DMS53 treated with DMSO at 0.1 percent for 48 hours (cell line): ENCODE data around the gene C1QTNF9.
"Not testable (repeated sequence)": the region's sequence is repeated elsewhere in the genome, so short reads cannot be mapped to it uniquely, and the experiment has no call there.

Experiments used
- DNase-seq: peaks from one replicate; lab custom pipeline; 2025; ENCODE audit not compliant: unreplicated experiment; lab: John Stamatoyannopoulos, UW

The C1QTNF9 gene

GRCh38 chr13:24281188-24282008 is 28.0 kb upstream of the C1QTNF9 start:
- no peak for DNase-seq

DNA sequence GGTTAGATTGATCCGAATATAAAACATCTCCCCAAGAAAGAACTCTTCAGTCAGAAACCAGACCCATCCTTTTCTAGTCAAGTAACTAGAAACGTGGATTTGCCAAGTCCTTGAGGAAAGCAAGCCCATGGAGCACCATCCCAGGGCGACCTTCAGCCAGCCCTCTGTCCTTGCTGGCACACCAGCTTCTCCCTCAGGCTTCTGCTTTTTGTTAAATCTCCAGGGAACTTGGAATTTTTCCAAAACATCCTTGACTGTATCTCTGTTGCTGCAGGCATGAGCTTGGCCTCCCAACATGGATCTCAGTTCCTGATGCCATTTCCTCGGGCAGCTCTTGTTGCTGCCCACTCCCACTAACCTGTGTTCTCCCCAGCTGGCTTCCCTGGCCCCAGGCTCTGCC is 27.1 kb upstream of the C1QTNF9 start:
- DNase-seq, result no peak

DNA sequence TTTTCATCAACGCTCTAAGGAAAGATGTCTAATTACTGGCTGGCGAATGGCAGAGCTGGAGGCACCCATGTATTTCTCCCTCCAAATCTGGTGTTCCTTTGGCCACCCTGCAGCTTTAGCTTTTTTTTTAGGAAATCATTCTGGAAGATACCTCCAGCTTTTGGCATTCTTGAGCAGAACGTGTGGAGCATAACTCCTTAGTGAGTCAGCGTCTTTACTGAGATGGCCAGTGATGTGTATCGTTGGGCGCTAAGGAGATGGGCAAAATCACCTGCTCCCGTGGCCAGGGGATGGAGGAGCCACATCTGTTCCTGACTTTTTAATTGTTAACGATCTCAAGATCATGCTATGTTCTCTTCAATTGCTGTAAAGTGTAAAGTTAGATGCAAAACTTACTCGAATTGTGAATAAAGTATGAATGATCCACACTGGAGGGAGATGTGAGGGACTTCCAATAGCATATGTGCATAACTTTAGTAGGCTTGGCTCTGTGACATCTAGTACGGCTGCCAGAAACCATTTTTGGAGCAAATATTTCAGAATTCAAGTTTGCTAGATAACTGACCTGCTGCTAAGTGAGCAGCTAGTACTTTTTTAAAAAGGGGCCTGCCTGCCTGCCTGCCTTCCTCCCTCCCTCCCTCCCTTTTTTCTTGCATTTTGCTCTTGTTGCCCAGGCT is 24.4 kb upstream of the C1QTNF9 start:
- no peak for DNase-seq

DNA sequence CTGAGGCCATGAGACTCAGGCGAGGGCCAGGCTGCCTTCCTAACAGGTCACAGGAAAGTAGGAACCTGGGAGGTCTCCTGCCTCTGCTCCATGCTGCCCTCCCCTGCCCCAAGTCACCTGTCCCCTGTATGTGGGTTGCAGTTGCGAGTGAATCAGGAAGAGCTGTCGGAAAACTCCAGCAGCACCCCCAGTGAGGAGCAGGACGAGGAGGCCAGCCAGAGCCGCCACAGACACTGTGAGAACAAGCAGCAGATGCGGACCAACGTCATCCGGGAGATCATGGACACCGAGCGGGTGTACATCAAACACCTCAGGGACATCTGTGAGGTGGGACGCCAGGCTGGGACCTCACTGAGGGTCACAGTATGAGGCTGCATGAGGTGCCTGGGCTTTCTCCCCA is 22.8 kb upstream of the C1QTNF9 start:
- no peak for DNase-seq

- no peak for DNase-seq
Measured at GRCh38 chr13:24287748-24288287, 21.6 kb upstream of the C1QTNF9 start.

DNA sequence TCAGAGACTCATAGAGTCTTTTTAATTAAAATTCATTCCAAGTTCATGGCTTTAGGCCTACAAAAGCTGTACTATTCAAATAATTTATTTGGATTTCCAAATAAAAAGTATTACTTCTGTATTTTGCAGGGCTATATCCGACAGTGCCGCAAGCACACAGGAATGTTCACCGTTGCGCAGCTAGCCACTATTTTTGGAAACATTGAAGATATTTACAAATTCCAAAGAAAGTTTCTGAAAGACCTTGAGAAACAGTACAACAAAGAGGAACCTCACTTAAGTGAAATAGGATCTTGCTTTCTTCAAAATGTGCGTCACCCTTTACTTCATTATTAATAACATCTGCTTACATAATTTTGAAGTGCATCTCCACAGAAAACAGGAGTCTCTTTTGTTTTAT is 20.5 kb upstream of the C1QTNF9 start:
- DNase-seq, result no peak

DNA sequence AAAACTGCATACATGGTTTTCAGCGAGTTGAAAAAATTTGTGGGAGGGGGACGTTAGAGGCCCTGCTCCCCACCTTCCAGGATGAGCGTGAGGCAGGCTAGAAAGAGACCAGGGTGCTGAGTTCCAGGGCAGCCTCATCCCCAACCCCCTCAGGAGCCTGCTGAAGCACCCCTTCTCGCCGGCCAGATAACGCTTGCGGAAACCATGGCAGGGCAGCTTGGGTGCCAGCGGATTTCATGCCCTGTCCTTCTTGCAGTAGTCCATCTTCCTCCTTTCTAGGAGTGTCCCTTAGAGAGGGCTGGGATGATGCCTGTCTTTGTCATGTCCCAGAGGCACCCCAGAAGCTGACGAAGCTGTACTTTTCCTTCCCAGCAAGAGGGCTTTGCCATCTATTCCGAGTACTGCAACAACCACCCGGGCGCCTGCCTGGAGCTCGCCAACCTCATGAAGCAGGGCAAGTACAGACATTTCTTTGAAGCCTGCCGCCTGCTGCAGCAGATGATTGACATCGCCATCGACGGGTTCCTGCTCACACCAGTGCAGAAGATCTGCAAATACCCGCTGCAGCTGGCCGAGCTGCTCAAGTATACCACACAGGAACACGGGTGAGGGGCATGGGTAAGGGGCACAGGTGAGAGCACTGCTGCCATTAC is 19.0 kb upstream of the C1QTNF9 start:
- no peak for DNase-seq

DNA sequence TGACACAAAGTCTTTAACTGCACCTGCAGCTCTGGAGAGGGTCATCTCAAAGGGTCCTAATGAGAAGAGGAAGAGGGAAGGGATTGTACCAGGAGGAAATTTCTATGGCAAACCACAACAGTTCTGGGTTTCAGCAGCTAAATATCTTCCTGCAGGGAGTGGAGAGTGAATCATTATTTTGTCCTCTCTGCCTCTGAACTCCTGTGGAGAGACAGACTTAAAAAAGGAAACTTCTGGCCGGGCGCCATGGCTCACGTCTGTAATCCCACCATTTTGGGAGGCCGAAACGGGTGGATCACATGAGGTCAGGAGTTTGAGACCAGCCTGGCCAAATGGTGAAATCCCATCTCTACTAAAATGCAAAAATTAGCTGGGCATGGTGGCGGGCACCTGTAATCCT is 16.9 kb upstream of the C1QTNF9 start:
- DNase-seq, result no peak

GRCh38 chr13:24293746-24294145 is 15.6 kb upstream of the C1QTNF9 start:
- no peak for DNase-seq

GRCh38 chr13:24299488-24300114 is 9.8 kb upstream of the C1QTNF9 start:
- no peak for DNase-seq

GRCh38 chr13:24301434-24301833 is 7.9 kb upstream of the C1QTNF9 start:
- no peak for DNase-seq

- no peak for DNase-seq
Measured at GRCh38 chr13:24301911-24302310, 7.5 kb upstream of the C1QTNF9 start.

DNA sequence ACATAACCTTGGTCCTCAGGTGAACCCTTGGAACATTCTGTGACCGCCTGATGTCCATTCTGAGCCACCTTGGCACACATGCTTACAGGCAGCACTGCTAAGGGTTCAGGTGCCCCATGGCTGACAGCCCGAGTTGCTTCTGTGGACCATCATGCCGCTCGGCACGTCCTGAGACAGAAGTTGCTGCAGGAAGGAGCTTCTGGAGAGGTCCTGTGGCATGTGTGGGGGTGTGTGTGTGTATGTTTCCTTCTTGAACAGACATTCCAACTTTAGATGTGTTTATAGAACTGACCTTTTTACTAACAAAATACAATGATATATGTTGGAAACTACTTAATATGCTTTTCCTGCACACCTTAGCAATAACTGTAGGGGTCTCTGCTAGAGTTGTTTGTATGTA is 4.8 kb upstream of the C1QTNF9 start:
- DNase-seq, result no peak

GRCh38 chr13:24306632-24307031 is 2.7 kb upstream of the C1QTNF9 start:
- no peak for DNase-seq

DNA sequence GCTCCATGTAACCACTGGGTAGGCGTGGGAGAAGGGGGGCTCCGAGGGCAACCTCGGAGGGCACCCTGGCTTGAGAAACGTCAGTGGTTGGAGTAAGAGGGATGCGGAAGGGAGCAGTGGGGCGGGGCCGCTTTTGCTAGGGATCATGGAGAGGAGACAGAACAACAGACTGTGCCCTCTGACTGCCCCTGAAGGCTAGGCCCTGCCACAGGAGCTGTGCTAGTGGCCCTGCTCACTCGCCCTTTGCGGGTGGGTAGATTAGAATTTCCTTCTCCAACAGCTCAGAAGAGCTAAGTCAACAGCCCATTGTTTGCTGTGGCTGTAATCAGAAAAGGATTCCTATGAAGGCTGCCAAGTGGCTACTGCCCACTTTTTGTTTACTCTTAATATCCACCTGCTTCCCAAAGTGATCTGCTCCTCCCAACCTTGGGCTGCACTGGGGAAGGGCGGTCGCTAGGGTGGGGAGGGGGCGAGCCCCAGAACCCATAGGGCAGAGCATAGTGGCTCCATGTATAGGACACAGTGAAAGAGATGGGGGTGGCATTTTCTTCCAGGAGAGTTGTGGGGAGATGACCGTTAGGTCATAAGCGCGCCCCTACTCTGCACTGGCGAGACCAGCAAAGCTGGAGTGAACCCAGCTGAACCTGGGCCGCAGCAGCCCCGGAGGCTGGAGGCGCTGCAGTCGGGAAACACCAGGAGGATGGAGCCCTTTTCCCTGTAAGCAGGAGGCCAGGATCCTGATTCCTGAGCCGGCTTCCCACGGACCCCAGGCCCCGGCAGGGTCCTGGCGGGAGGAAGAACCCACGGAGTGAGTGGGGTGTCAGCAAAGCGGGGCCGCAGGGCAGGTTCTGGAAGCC is 1.9 kb upstream of the C1QTNF9 start:
- peak; percentile 96 for DNase-seq

DNA sequence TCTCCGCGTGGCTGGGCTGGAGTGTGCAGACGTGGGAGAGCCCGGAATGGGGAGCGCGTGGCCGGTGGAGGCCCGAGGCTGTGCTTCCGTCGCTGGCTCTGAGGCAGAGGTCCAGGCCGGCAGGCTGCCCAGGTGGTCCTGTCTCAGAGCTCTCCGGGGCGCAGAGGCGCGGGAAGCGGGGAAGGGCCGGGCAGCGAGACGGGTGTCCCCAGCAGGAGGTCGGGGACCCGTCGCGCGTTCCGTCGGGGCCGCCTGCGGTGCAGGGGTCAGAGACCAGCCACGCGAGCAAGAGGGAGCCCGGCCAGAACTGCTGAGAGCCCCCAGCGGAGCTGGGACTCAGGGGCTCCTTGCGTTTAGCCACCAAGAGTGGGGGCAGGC is 1.3 kb upstream of the C1QTNF9 start:
- no peak for DNase-seq

GRCh38 chr13:24308488-24309020 is 826 bp upstream of the C1QTNF9 start:
- no peak for DNase-seq

DNA sequence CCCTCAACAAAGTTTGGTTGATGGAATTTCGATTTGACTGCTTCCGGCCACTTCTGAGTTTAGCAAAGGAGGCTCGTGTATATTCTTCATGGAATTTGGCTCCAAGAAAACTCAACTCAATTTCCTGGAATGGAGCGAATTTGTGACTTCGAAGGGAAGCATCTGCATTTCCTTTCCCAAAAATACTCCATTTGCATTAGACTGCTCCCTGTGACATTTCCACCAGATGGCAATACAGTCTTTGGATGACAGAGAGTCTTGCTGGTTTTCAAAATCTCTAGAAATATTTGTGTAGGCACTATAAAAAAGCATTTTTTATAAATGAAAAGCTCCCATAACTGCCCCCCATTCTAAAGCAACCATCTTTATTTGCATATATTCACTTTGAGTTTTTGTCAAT is 4.1 kb downstream of the C1QTNF9 start:
- no peak for DNase-seq

- not testable (repeated sequence) for DNase-seq
Measured at GRCh38 chr13:24317835-24318234, 8.5 kb downstream of the C1QTNF9 start.

DNA sequence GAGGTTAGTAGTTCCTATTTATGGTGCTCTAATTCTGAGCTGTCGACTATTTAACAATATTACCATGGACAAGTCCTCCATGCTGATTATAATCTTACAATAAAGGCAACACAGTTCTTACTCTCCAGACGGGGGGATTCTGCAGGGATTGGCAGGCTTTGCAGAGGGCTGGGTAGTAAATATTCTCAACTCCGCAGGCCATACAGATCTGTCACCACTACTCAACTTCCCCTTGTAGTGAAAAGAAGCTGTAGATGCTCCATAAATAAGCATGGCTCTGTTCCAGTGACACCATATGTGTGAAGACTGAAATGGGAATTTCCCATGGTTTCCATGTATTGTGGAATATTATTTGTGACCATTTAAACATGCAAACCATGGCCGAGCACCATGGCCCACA is 9.5 kb downstream of the C1QTNF9 start:
- not testable (repeated sequence) for DNase-seq
